ENCODE results near the gene SLCO2A1. TPM values are rescaled to one million over a fixed set of nuclear protein-coding genes. Genes with fewer than 3 reads are reported as not detected.

SLCO2A1 gene
- total RNA-seq, 2 donors from 2014 or later, result 15.9 to 46.7 TPM

- no peak for TF ChIP-seq POLR2AphosphoS5 (IDR thresholded peaks at IDR 0.05)
- TF ChIP-seq POLR2A (IDR thresholded peaks at IDR 0.05), result no peak
- no peak for TF ChIP-seq CTCF (IDR thresholded peaks at IDR 0.05)
- Histone ChIP-seq H3K27me3 (replicated peaks; ENCODE audit: insufficient read depth) (no peaks in the 10 kb centered on the region), H3K27ac (no peak overlapping the region), H3K36me3 (no peaks in the 10 kb centered on the region), H3K4me1 (replicated peaks) (no peaks in the 10 kb centered on the region), H3K4me3 (no peak overlapping the region), H3K9me3 (no peaks in the 10 kb centered on the region)
- intact Hi-C loops (cut with DNase I), result no loop called here
- peak; percentile 1 for DNase-seq (ENCODE audit: low spot score)
- 96% methylated on average over 2 of the region's 2 CpGs for WGBS
Measured at GRCh38 chr3:134076851-134077250, 47.1 kb upstream of the SLCO2A1 start.

GRCh38 chr3:134075846-134076245, 46.1 kb upstream of the SLCO2A1 start:
- Histone ChIP-seq H3K4me3 (no peak overlapping the region), H3K9me3 (no peaks in the 10 kb centered on the region), H3K4me1 (replicated peaks) (no peaks in the 10 kb centered on the region), H3K27me3 (replicated peaks; ENCODE audit: insufficient read depth) (no peaks in the 10 kb centered on the region), H3K36me3 (no peaks in the 10 kb centered on the region), H3K27ac (no peak overlapping the region)
- DNase-seq (ENCODE audit: low spot score), result peak; percentile 1
- WGBS, result 90% methylated on average over 6 of the region's 6 CpGs
- intact Hi-C loops (cut with DNase I), result no loop called here
- TF ChIP-seq POLR2AphosphoS5 (IDR thresholded peaks at IDR 0.05), result no peak
- TF ChIP-seq POLR2A (IDR thresholded peaks at IDR 0.05), result no peak
- TF ChIP-seq CTCF (IDR thresholded peaks at IDR 0.05), result no peak

DNA sequence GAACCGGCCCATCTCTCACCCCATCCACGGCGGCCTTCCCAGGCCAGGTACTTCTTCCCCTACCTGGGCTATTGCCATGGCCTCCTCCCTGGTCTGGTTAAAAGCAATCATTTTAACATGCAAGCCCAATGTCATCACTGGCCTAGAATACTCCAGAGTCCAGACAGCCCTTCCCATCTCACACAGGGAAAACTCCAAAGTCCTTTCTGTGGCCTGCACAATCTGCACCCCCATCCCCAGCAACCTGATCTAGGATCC, 45.8 kb upstream of the SLCO2A1 start:
- Histone ChIP-seq H3K27ac (no peak overlapping the region), H3K9me3 (no peaks in the 10 kb centered on the region), H3K4me3 (no peak overlapping the region), H3K4me1 (replicated peaks) (no peaks in the 10 kb centered on the region), H3K27me3 (replicated peaks; ENCODE audit: insufficient read depth) (no peaks in the 10 kb centered on the region), H3K36me3 (no peaks in the 10 kb centered on the region)
- TF ChIP-seq POLR2AphosphoS5 (IDR thresholded peaks at IDR 0.05) (no peak), POLR2A (IDR thresholded peaks at IDR 0.05) (no peak), CTCF (IDR thresholded peaks at IDR 0.05) (no peak)
- intact Hi-C loops (cut with DNase I), result no loop called here
- no peak for DNase-seq (ENCODE audit: low spot score)
- WGBS, result 97% methylated on average over 3 of the region's 3 CpGs

GRCh38 chr3:134074790-134075567, 45.3 kb upstream of the SLCO2A1 start:
- WGBS, result 97% methylated on average over 9 of the region's 9 CpGs
- Histone ChIP-seq H3K9me3 (no peaks in the 10 kb centered on the region), H3K36me3 (no peaks in the 10 kb centered on the region), H3K27ac (no peak overlapping the region), H3K4me1 (replicated peaks) (no peaks in the 10 kb centered on the region), H3K27me3 (replicated peaks; ENCODE audit: insufficient read depth) (no peaks in the 10 kb centered on the region), H3K4me3 (no peak overlapping the region)
- peak; percentile 1 for DNase-seq (ENCODE audit: low spot score)
- TF ChIP-seq POLR2A (IDR thresholded peaks at IDR 0.05), result no peak
- TF ChIP-seq POLR2AphosphoS5 (IDR thresholded peaks at IDR 0.05), result no peak
- TF ChIP-seq CTCF (IDR thresholded peaks at IDR 0.05), result no peak
- intact Hi-C loops (cut with DNase I), result no loop called here
